GM18861 (cell line): ENCODE results near the gene TRIM15.

Source experiments
- ATAC-seq: cut with Tn5 transposase; IDR thresholded peaks from one replicate; pipeline ENCODE4 v1.9.1; 2021; ENCODE audit not compliant: unreplicated experiment

TRIM15 gene

GRCh38 chr6:30144811-30145210, 18.5 kb upstream of the TRIM15 start:
- ATAC-seq: no peak

GRCh38 chr6:30145818-30146217, 17.5 kb upstream of the TRIM15 start:
- ATAC-seq: no peak

- ATAC-seq: no peak
These were observed 16.2 kb upstream of the TRIM15 start for GRCh38 chr6:30147096-30147495.

- no peak for ATAC-seq
These were observed 14.1 kb upstream of the TRIM15 start for GRCh38 chr6:30149234-30149633.

GRCh38 chr6:30149858-30150550, 13.3 kb upstream of the TRIM15 start:
- ATAC-seq: no peak

- ATAC-seq: no peak
These were observed 12.5 kb upstream of the TRIM15 start for GRCh38 chr6:30150671-30151395.

GRCh38 chr6:30151580-30151979, 11.8 kb upstream of the TRIM15 start:
- ATAC-seq: no peak

GRCh38 chr6:30152016-30152673, 11.2 kb upstream of the TRIM15 start:
- ATAC-seq: no peak

GRCh38 chr6:30152910-30153610, 10.3 kb upstream of the TRIM15 start:
- no peak for ATAC-seq

- no peak for ATAC-seq
These were observed 9.3 kb upstream of the TRIM15 start for GRCh38 chr6:30154061-30154460.

GRCh38 chr6:30154709-30155519, 8.4 kb upstream of the TRIM15 start:
- no peak for ATAC-seq

- ATAC-seq: no peak
These were observed 7.7 kb upstream of the TRIM15 start for GRCh38 chr6:30155520-30156261.

- no peak for ATAC-seq
These were observed 7.1 kb upstream of the TRIM15 start for GRCh38 chr6:30156262-30156599.

GRCh38 chr6:30156774-30157173, 6.6 kb upstream of the TRIM15 start:
- ATAC-seq: no peak

GRCh38 chr6:30157581-30157980, 5.8 kb upstream of the TRIM15 start:
- ATAC-seq: no peak

GRCh38 chr6:30157999-30158398, 5.3 kb upstream of the TRIM15 start:
- ATAC-seq: no peak

- no peak for ATAC-seq
These were observed 4.8 kb upstream of the TRIM15 start for GRCh38 chr6:30158475-30159040.

GRCh38 chr6:30160008-30160784, 3.1 kb upstream of the TRIM15 start:
- no peak for ATAC-seq
